ENCODE data around the gene CPA1.

DNA sequence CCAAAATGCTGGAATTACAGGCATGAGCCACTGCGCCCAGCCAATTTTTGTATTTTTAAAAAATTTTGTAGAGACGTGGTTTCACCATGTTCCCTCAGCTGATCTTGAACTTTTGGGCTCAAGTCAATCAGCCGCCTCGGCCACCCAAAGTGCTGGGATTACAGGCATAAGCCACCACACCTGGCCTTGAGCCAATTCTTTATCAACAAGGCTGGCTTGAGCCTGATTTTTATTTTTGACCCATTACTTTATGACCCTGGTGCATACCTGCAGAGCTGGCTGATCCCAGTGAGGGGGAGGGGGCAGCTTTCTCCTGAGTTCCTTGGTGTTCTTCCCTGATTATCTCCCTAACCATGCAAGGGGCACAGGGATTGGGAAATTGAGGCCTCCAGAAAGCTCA, 15.8 kb upstream of the CPA1 start:
- TF ChIP-seq CTCF (IDR thresholded peaks at IDR 0.05 in 8 of 11, conservative IDR thresholded peaks at IDR 0.05 in 3 of 11) (no peak), POLR2A (IDR thresholded peaks at IDR 0.05) (no peak), POLR2AphosphoS5 (IDR thresholded peaks at IDR 0.05) (no peak)
